ENCODE data around the gene SLC25A27. TPM values are rescaled to one million over a fixed set of nuclear protein-coding genes. Genes with fewer than 3 reads are reported as not detected.

Gene SLC25A27
- total and polyA plus RNA-seq, 2 of the 4 experiments (the other 2 are of a cell fraction) = 1.3 TPM; not detected in 1

- dilution Hi-C loops (cut with HindIII; ENCODE audit: low sequenced_read_pairs, unreplicated experiment) = no loop called here
Observed at GRCh38 chr6:46674410-46674809, 21.6 kb downstream of the SLC25A27 start.

More at GRCh38 chr6:46674410-46674809, 21.6 kb downstream of the SLC25A27 start:
- H3K14ac ChIP-seq (replicated peaks; ENCODE audit: low read depth, low read length) = no peak overlapping the region
- DNase-seq (no peak), ATAC-seq (ENCODE audit: low read depth) (no peak)
- H3K4me3 ChIP-seq (ENCODE audit: insufficient read depth, low read depth, low read length) = no peak overlapping the region
- no peak overlapping the region for H3K18ac ChIP-seq (ENCODE audit: low read depth, low read length)
- H3K56ac ChIP-seq (ENCODE audit: extremely low read depth, insufficient read depth, low read length) = no peak overlapping the region
- no peaks in the 10 kb centered on the region for H4K20me1 ChIP-seq (ENCODE audit: insufficient read depth, low read length)
- H2AK5ac ChIP-seq (ENCODE audit: low read depth, low read length) = no peak overlapping the region
- no peak overlapping the region for H3K4ac ChIP-seq (ENCODE audit: low read depth, low read length)
- H2BK120ac ChIP-seq (ENCODE audit: low read depth, low read length) = no peak overlapping the region
- POLR2A ChIA-PET (ENCODE audit: unreplicated experiment) = no interaction called here
- no CpG with 5 or more reads among the region's 1 CpG for WGBS, 2 experiments (ENCODE audit: extremely low coverage in 2 of 2, insufficient read length in 1 of 2)
- no peak overlapping the region for H2AK9ac ChIP-seq (replicated peaks; ENCODE audit: low read depth, low read length, poor library complexity)
- H4K5ac ChIP-seq (ENCODE audit: low read depth, low read length) = no peak overlapping the region
- H3K27ac ChIP-seq (ENCODE audit: insufficient read depth, low read length) = no peak overlapping the region
- no peak overlapping the region for H3K23ac ChIP-seq (ENCODE audit: low read depth, low read length)
- H3K9ac ChIP-seq (ENCODE audit: low read depth, low read length) = no peak overlapping the region
- no peaks in the 10 kb centered on the region for H3K4me1 ChIP-seq (ENCODE audit: control insufficient read depth, insufficient read depth, low read length)
- CTCF ChIA-PET = no interaction called here
- no peak overlapping the region for H2BK5ac ChIP-seq (ENCODE audit: low read depth, low read length, poor library complexity, severe bottlenecking)
- no peak overlapping the region for H4K91ac ChIP-seq (ENCODE audit: insufficient read depth, low read depth, low read length)
- no TSS peak for BruUV-seq (replicated peaks)
- H3K9me1 ChIP-seq (ENCODE audit: insufficient read depth, low read length) = no peaks in the 10 kb centered on the region
- no peaks in the 10 kb centered on the region for H3K36me3 ChIP-seq (ENCODE audit: control insufficient read depth, insufficient read depth, low read length)
- intact Hi-C loops (cut with micrococcal nuclease) = no loop called here
- H3K79me1 ChIP-seq (ENCODE audit: low read depth in 1 of 2, low read length in 2 of 2) = no peaks in the 10 kb centered on the region
- H3K27me3 ChIP-seq (ENCODE audit: control insufficient read depth, insufficient read depth, low read length) = no peaks in the 10 kb centered on the region
- H3K4me2 ChIP-seq (ENCODE audit: low read depth, low read length) = no peak overlapping the region
- H2BK20ac ChIP-seq (ENCODE audit: low read depth, low read length) = no peak overlapping the region
- in situ Hi-C loops (cut with MboI; ENCODE audit: low sequenced_read_pairs) = no loop called here
- H2BK15ac ChIP-seq (ENCODE audit: low read depth, low read length) = no peak overlapping the region
- TF ChIP-seq MXI1 (IDR thresholded peaks at IDR 0.05; ENCODE audit: borderline replicate concordance, low read depth, low read length) (no peak), FOS (IDR thresholded peaks at IDR 0.05; ENCODE audit: low read depth, low read length) (no peak), POLR2A (IDR thresholded peaks at IDR 0.05; ENCODE audit: low read depth, low read length) (no peak), RFX5 (IDR thresholded peaks at IDR 0.05; ENCODE audit: low read depth, low read length) (no peak), MAFK (IDR thresholded peaks at IDR 0.05; ENCODE audit: low read depth, low read length) (no peak), CHD1 (IDR thresholded peaks at IDR 0.05; ENCODE audit: low read depth, low read length) (no peak), RCOR1 (IDR thresholded peaks at IDR 0.05; ENCODE audit: insufficient replicate concordance, low read length) (no peak), ELK1 (IDR thresholded peaks at IDR 0.05; ENCODE audit: borderline replicate concordance, low read depth, low read length) (no peak), USF2 (IDR thresholded peaks at IDR 0.05; ENCODE audit: low read depth, low read length) (no peak), CEBPB (IDR thresholded peaks at IDR 0.05; ENCODE audit: low read depth, low read length) (no peak), CTCF (conservative IDR thresholded peaks at IDR 0.05; ENCODE audit: low read depth, low read length) (no peak), RAD21 (IDR thresholded peaks at IDR 0.05; ENCODE audit: low read length) (no peak)
- no peaks in the 10 kb centered on the region for H3K9me3 ChIP-seq (ENCODE audit: control insufficient read depth, insufficient read depth, low read length)
- no peak overlapping the region for H4K8ac ChIP-seq (ENCODE audit: low read depth in 2 of 2, low read length in 2 of 2)
- H2AFZ ChIP-seq (replicated peaks; ENCODE audit: low read length, poor library complexity) = no peak overlapping the region

Data from IMR-90 (cell line).